ENCODE measurements around the gene TBATA.

TBATA gene

GRCh38 chr10:70827086-70827757 lies 42.0 kb upstream of the TBATA start:
- no peak overlapping the region for H3K27ac ChIP-seq (ENCODE audit: low read depth, low read length, poor library complexity, severe bottlenecking)
- no peak overlapping the region for H3K9ac ChIP-seq (ENCODE audit: low read length)
- no peaks in the 10 kb centered on the region for H3K4me1 ChIP-seq (ENCODE audit: insufficient read depth, low read length, severe bottlenecking)
- H2AFZ ChIP-seq (ENCODE audit: low read length), result no peak overlapping the region
- no peaks in the 10 kb centered on the region for H3K79me2 ChIP-seq (ENCODE audit: insufficient read depth, low read length)
- no peak for TF ChIP-seq EZH2 (IDR thresholded peaks at IDR 0.05; ENCODE audit: borderline replicate concordance, low read length)
- TF ChIP-seq CTCF (IDR thresholded peaks at IDR 0.05; ENCODE audit: low read length), result no peak
- no peaks in the 10 kb centered on the region for H4K20me1 ChIP-seq (ENCODE audit: insufficient read depth, low read length)
- no peak overlapping the region for H3K4me2 ChIP-seq (ENCODE audit: low read length)
- no peaks in the 10 kb centered on the region for H3F3A ChIP-seq (ENCODE audit: insufficient read depth, low read length)
- H3K9me2 ChIP-seq (ENCODE audit: low read depth, low read length), result no peaks in the 10 kb centered on the region
- no peaks in the 10 kb centered on the region for H3K9me3 ChIP-seq (ENCODE audit: low read length)
- H3K27me3 ChIP-seq (ENCODE audit: insufficient read depth, low read length), result no peaks in the 10 kb centered on the region
- 0 out of 2 replicates have a peak, but pooled peaks cover 4% of the 10 kb centered on the region for H3K36me3 ChIP-seq (ENCODE audit: insufficient read depth, low read length)
- H3K4me3 ChIP-seq (ENCODE audit: low read depth, low read length, poor library complexity, severe bottlenecking), result no peak overlapping the region

GRCh38 chr10:70822076-70822820 lies 37.1 kb upstream of the TBATA start:
- H3K79me2 ChIP-seq (ENCODE audit: insufficient read depth, low read length), result no peaks in the 10 kb centered on the region
- H4K20me1 ChIP-seq (ENCODE audit: insufficient read depth, low read length), result no peaks in the 10 kb centered on the region
- no peak overlapping the region for H2AFZ ChIP-seq (ENCODE audit: low read length)
- no peak overlapping the region for H3K4me2 ChIP-seq (ENCODE audit: low read length)
- no peaks in the 10 kb centered on the region for H3F3A ChIP-seq (ENCODE audit: insufficient read depth, low read length)
- H3K27me3 ChIP-seq (ENCODE audit: insufficient read depth, low read length), result no peaks in the 10 kb centered on the region
- no peaks in the 10 kb centered on the region for H3K36me3 ChIP-seq (ENCODE audit: insufficient read depth, low read length)
- H3K9ac ChIP-seq (ENCODE audit: low read length), result no peak overlapping the region
- H3K4me1 ChIP-seq (ENCODE audit: insufficient read depth, low read length, severe bottlenecking), result no peaks in the 10 kb centered on the region
- H3K9me2 ChIP-seq (ENCODE audit: low read depth, low read length), result no peaks in the 10 kb centered on the region
- H3K4me3 ChIP-seq (ENCODE audit: low read depth, low read length, poor library complexity, severe bottlenecking), result no peak overlapping the region
- H3K27ac ChIP-seq (ENCODE audit: low read depth, low read length, poor library complexity, severe bottlenecking), result no peak overlapping the region
- H3K9me3 ChIP-seq (ENCODE audit: low read length), result no peaks in the 10 kb centered on the region
- TF ChIP-seq CTCF (IDR thresholded peaks at IDR 0.05; ENCODE audit: low read length) (no peak), EZH2 (IDR thresholded peaks at IDR 0.05; ENCODE audit: borderline replicate concordance, low read length) (no peak)

- Histone ChIP-seq H3K27me3 (ENCODE audit: insufficient read depth, low read length) (no peaks in the 10 kb centered on the region), H3K27ac (ENCODE audit: low read depth, low read length, poor library complexity, severe bottlenecking) (no peak overlapping the region), H3F3A (ENCODE audit: insufficient read depth, low read length) (no peaks in the 10 kb centered on the region), H2AFZ (ENCODE audit: low read length) (no peak overlapping the region), H3K4me2 (ENCODE audit: low read length) (no peak overlapping the region), H4K20me1 (ENCODE audit: insufficient read depth, low read length) (no peaks in the 10 kb centered on the region), H3K36me3 (ENCODE audit: insufficient read depth, low read length) (no peaks in the 10 kb centered on the region), H3K9me2 (ENCODE audit: low read depth, low read length) (no peaks in the 10 kb centered on the region), H3K4me1 (ENCODE audit: insufficient read depth, low read length, severe bottlenecking) (peaks cover 8% of the 10 kb centered on the region), H3K79me2 (ENCODE audit: insufficient read depth, low read length) (no peaks in the 10 kb centered on the region), H3K4me3 (ENCODE audit: low read depth, low read length, poor library complexity, severe bottlenecking) (no peak overlapping the region), H3K9ac (ENCODE audit: low read length) (no peak overlapping the region), H3K9me3 (ENCODE audit: low read length) (no peaks in the 10 kb centered on the region)
- TF ChIP-seq EZH2 (IDR thresholded peaks at IDR 0.05; ENCODE audit: borderline replicate concordance, low read length) (no peak), CTCF (IDR thresholded peaks at IDR 0.05; ENCODE audit: low read length) (peak; percentile 22; the same call in 1 of the 2 replicates)
These were observed 36.0 kb upstream of the TBATA start for GRCh38 chr10:70820976-70821750.

Measured in OCI-LY1 (cell line).